GM12878 (cell line): Measurements from ENCODE around the gene SERPING1. TPM values are rescaled to one million over a fixed set of nuclear protein-coding genes. Genes with fewer than 3 reads are reported as not detected.

Experiments used
- ATAC-seq: fragments of 200-7000 bp; cut with Tn5 transposase; 3 replicates; pipeline ENCODE4 v1.9.1; 2020; ENCODE audit warnings: mild to moderate bottlenecking, moderate library complexity
- BruUV-seq: library from RNA; stranded (reverse); fragments of 400-500 nt; replicated peaks from 2 replicates; lab custom pipeline; 2021; lab: Mats Ljungman, UMichigan
- CTCF ChIA-PET: fragments of 300-600 bp; sonication (Branson Sonifier 250); formaldehyde crosslinking; extraction: SDS; loops from one replicate; lab custom pipeline; 2021; ENCODE audit warnings: inconsistent platforms; lab: Yijun Ruan, JAX
- POLR2A ChIA-PET: fragments of 350-600 bp; formaldehyde crosslinking; extraction: SDS; loops from one replicate; lab custom pipeline; 2021; ENCODE audit warnings: inconsistent platforms; lab: Charles Lee
- RAD21 ChIA-PET: fragments of 300-600 bp; sonication (Branson Sonifier 250); formaldehyde crosslinking; loops from one replicate; lab custom pipeline; 2023; ENCODE audit warnings: antibody characterized with exemption; ENCODE audit not compliant: unreplicated experiment; lab: Charles Lee
- SMC1A ChIA-PET: fragments of 300-600 bp; sonication (Branson Sonifier 250); formaldehyde crosslinking; loops from one replicate; lab custom pipeline; 2023; ENCODE audit not compliant: unreplicated experiment, uncharacterized antibody; lab: Charles Lee
- DNase-seq: peaks from one replicate; pipeline ENCODE4 v3.0.0-alpha.2; 2011; ENCODE audit warnings: low read depth, low spot score
- FAIRE-seq: peaks from 3 replicates; lab custom pipeline; 2011; peaks lifted over from hg19 to GRCh38; lab: Jason Lieb, UNC
- H2AFZ ChIP-seq: 2 replicates; pipeline ENCODE4 v1.6.0; 2011; ENCODE audit warnings: low read depth, low read length, control low read depth; ENCODE audit not compliant: control insufficient read depth
- H3K27ac ChIP-seq: 2 replicates; pipeline ENCODE4 v1.5.1; 2011; ENCODE audit warnings: control low read depth; ENCODE audit not compliant: control insufficient read depth, insufficient read depth
- H3K27me3 ChIP-seq, 2 experiments: replicated peaks in 1 of 2; 2 replicates each; pipeline versions ENCODE4 v1.6.0 to v1.6.1; 2011; ENCODE audit warnings: low read length in 1 of 2; ENCODE audit not compliant: control insufficient read depth in 2 of 2, insufficient read depth in 2 of 2
- H3K36me3 ChIP-seq, 2 experiments: 2 replicates each; pipeline ENCODE4 v1.5.1; 2011; ENCODE audit warnings: low read length in 1 of 2; ENCODE audit not compliant: control insufficient read depth in 2 of 2, insufficient read depth in 2 of 2
- H3K4me1 ChIP-seq: 2 replicates; pipeline ENCODE4 v1.6.1; 2011; ENCODE audit warnings: mild to moderate bottlenecking, low read length, moderate library complexity, mixed read lengths; ENCODE audit not compliant: control insufficient read depth, insufficient read depth
- H3K4me2 ChIP-seq: 2 replicates; pipeline ENCODE4 v1.6.0; 2011; ENCODE audit warnings: control low read depth; ENCODE audit not compliant: control insufficient read depth, insufficient read depth
- H3K4me3 ChIP-seq: fragments of 200-600 bp; sonication (generic); 2 replicates; pipeline ENCODE4 v1.5.1; 2016
- H3K79me2 ChIP-seq: 2 replicates; pipeline ENCODE4 v1.6.0; 2011; ENCODE audit warnings: low read length; ENCODE audit not compliant: control insufficient read depth, insufficient read depth
- H3K9ac ChIP-seq: 2 replicates; pipeline ENCODE4 v1.8.0; 2011; ENCODE audit warnings: low read length, control low read depth, mixed read lengths; ENCODE audit not compliant: control insufficient read depth, insufficient read depth
- H3K9me3 ChIP-seq: replicated peaks from 3 replicates; pipeline ENCODE4 v1.5.1; 2011; ENCODE audit warnings: mild to moderate bottlenecking, low read length; ENCODE audit not compliant: control insufficient read depth, insufficient read depth
- H4K20me1 ChIP-seq: 2 replicates; pipeline ENCODE4 v1.6.0; 2011; ENCODE audit not compliant: control insufficient read depth, insufficient read depth
- CBFB ChIP-seq: IDR thresholded peaks from 2 replicates; pipeline ENCODE4 v1.6.1; 2016; ENCODE audit warnings: antibody characterized with exemption, low read depth
- CHD2 ChIP-seq: IDR thresholded peaks from 2 replicates; pipeline ENCODE4 v1.6.1; 2011; ENCODE audit warnings: low read depth, low read length, improper control_type of control experiment, borderline replicate concordance
- CREM ChIP-seq: IDR thresholded peaks from 2 replicates; pipeline ENCODE4 v1.6.1; 2014; ENCODE audit warnings: antibody characterized with exemption, low read depth
- EGR1 ChIP-seq, 2 experiments: IDR thresholded peaks; 1 replicate in 1 of 2; 2 replicates in 1 of 2; pipeline ENCODE4 v1.6.1; 2011 to 2012; ENCODE audit warnings: low read depth in 2 of 2, low read length in 2 of 2, borderline replicate concordance in 1 of 2, mild to moderate bottlenecking in 1 of 2, moderate library complexity in 1 of 2
- ETV6 ChIP-seq, 2 experiments: fragments of 450-650 bp in 1 of 2; IDR thresholded peaks in 1 of 2; conservative IDR thresholded peaks in 1 of 2; 2 replicates each; pipeline ENCODE4 v1.6.1; 2014; ENCODE audit warnings: antibody characterized with exemption in 1 of 2, borderline replicate concordance in 1 of 2, low read depth in 1 of 2, mild to moderate bottlenecking in 1 of 2, moderate library complexity in 1 of 2
- LARP7 ChIP-seq: fragments of 450-650 bp; IDR thresholded peaks from 2 replicates; pipeline ENCODE4 v1.6.1; 2017; ENCODE audit warnings: mild to moderate bottlenecking
- MYB ChIP-seq: fragments of 150-350 bp; IDR thresholded peaks from 2 replicates; pipeline ENCODE4 v1.6.1; 2014; ENCODE audit warnings: mild to moderate bottlenecking, low read depth, low read length, borderline replicate concordance
- NBN ChIP-seq: fragments of 450-650 bp; IDR thresholded peaks from 2 replicates; pipeline ENCODE4 v1.6.1; 2016
- NR2F1 ChIP-seq: fragments of 450-650 bp; conservative IDR thresholded peaks from 2 replicates; pipeline ENCODE4 v1.6.1; 2017; ENCODE audit warnings: mild to moderate bottlenecking
- RCOR1 ChIP-seq: conservative IDR thresholded peaks from 2 replicates; pipeline ENCODE4 v1.6.1; 2012; ENCODE audit warnings: low read depth, low read length, improper control_type of control experiment
- RUNX3 ChIP-seq: IDR thresholded peaks from 2 replicates; pipeline ENCODE4 v1.6.1; 2012; ENCODE audit warnings: low read length, inconsistent platforms
- TAF1 ChIP-seq: IDR thresholded peaks from 2 replicates; pipeline ENCODE4 v1.6.1; 2011; ENCODE audit warnings: mild to moderate bottlenecking, low read depth, low read length, borderline replicate concordance
- TCF12 ChIP-seq: IDR thresholded peaks from 2 replicates; pipeline ENCODE4 v1.6.1; 2011; ENCODE audit warnings: low read depth, mild to moderate bottlenecking, low read length
- TCF7 ChIP-seq: IDR thresholded peaks from 2 replicates; pipeline ENCODE4 v1.6.1; 2014; ENCODE audit warnings: antibody characterized with exemption, borderline replicate concordance
- YY1 ChIP-seq: IDR thresholded peaks from 2 replicates; pipeline ENCODE4 v1.6.1; 2011; ENCODE audit warnings: low read depth, mild to moderate bottlenecking, low read length
- ZBED1 ChIP-seq: IDR thresholded peaks from 2 replicates; pipeline ENCODE4 v1.6.1; 2016; ENCODE audit warnings: borderline replicate concordance
- ZZZ3 ChIP-seq: IDR thresholded peaks from 2 replicates; pipeline ENCODE4 v1.6.1; 2011; ENCODE audit warnings: low read depth; ENCODE audit not compliant: control insufficient read depth, insufficient read length
- WGBS: methylation state at CpG from one replicate; pipeline ENCODE4 v1.1.6; 2016; ENCODE audit warnings: low lambda C conversion rate; ENCODE audit not compliant: insufficient replicate concordance, insufficient coverage; ENCODE audit errors: missing lambda C conversion rate; 5-methylcytosine and 5-hydroxymethylcytosine counted together
- in situ Hi-C: fragments of 300-500 bp; cut with MboI; formaldehyde crosslinking; loops from 9 replicates; pipeline ENCODE4 v1.14.3; 2018; ENCODE audit warnings: mixed read lengths
- intact Hi-C: fragments of 100-400 bp; cut with micrococcal nuclease; formaldehyde crosslinking; loops from one replicate; pipeline ENCODE4 v1.14.2; 2022; ENCODE audit not compliant: unreplicated experiment
- polyA plus RNA-seq, 11 experiments: library from polyadenylated mRNA; depleted of rRNA in 4 of 11; unstranded in 6 of 11; stranded (reverse) in 5 of 11; fragments of >200 nt; fragmentation: Nextera tagmentation in 4 of 11; fragmentation: Illumina TruSeq in 1 of 11; extraction: Ambion mirVana in 4 of 11; extraction: Trizol in 1 of 11; gene quantifications; 1 replicate in 1 of 11; 2 replicates in 10 of 11; pipeline versions ENCODE4 v1.2.1 to v1.2.3, GENCODE V29; 2011 to 2016; ENCODE audit warnings: inconsistent platforms in 2 of 11, missing spikeins in 2 of 11, low read depth in 1 of 11
- total RNA-seq, 4 experiments: library from RNA; depleted of rRNA in 3 of 4; stranded (reverse); fragments of >200 nt in 3 of 4; fragmentation: Illumina TruSeq in 1 of 4; extraction: Trizol in 1 of 4; gene quantifications; 2 replicates each; pipeline versions ENCODE4 v1.2.1 to v1.2.3, GENCODE V29; 2013 to 2021
- TF ChIP-seq, protein P1 (sequence below): IDR thresholded peaks from 2 replicates; pipeline ENCODE4 v1.6.1; 2011; ENCODE audit warnings: low read depth, low read length, improper control_type of control experiment, borderline replicate concordance
- TF ChIP-seq, protein P2 (sequence below): IDR thresholded peaks from 2 replicates; pipeline ENCODE4 v1.6.1; 2011; ENCODE audit warnings: borderline replicate concordance, low read depth, mild to moderate bottlenecking, moderate library complexity, low read length; ENCODE audit not compliant: insufficient read depth, poor library complexity, severe bottlenecking
- TF ChIP-seq, protein P3 (sequence below): IDR thresholded peaks from 2 replicates; pipeline ENCODE4 v1.6.1; 2011; ENCODE audit warnings: low read depth, mild to moderate bottlenecking, low read length, moderate library complexity, borderline replicate concordance; ENCODE audit errors: extremely low read depth
- TF ChIP-seq, protein P4 (sequence below): IDR thresholded peaks from 2 replicates; pipeline ENCODE4 v1.6.1; 2012; ENCODE audit warnings: low read depth, low read length, improper control_type of control experiment

Gene SERPING1
- total and polyA plus RNA-seq, 10 of the 15 experiments (the other 5 are each of a cell fraction or from before 2014, with no cell fraction given): 0.24 to 1.4 TPM; not detected in 8

DNA sequence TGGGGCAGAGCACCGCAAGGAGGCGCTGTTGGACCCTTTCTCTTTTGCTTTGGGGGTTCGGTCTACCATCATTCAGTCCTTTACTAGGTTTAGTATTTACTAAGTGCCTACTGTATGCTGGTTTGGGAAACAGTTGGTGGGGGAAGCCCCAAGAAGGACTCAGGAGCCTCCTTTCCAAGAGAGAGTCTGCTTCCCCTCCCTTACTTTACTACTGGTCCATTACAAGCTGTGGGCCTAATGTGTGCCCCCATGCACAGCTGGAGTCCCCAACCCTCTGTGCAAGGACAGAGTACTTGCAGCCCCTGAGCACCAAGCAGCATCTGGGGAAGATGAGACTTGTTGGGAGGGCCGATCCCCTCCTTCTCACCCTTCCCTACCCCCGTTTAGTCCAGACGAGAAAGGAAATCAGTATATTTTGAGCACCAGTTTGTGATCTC lies 29.1 kb upstream of the SERPING1 start:
- in situ Hi-C loops: loop anchor here (5.0 kb wide), 2 partner anchors 74 to 234 kb away; no protein-coding TSS in a partner anchor
- BruUV-seq: no TSS peak
- ATAC-seq (peak; percentile 20), FAIRE-seq (no peak), DNase-seq (peak; percentile 51)
- RAD21 ChIA-PET: interaction anchor here (0.7 to 3.2 kb wide), 12 partner anchors 21 to 233 kb away, joined by 3 to 83 read pairs (median 4); no protein-coding TSS in a partner anchor
- SMC1A ChIA-PET: interaction anchor here (0.7 to 2.6 kb wide), 13 partner anchors 21 to 232 kb away, joined by 3 to 32 read pairs (median 4); partner anchors contain the start of gene TIMM10
- POLR2A ChIA-PET: interaction anchor here (0.5 to 1.0 kb wide), 3 partner anchors 73 to 180 kb away, joined by 3 to 7 read pairs (median 6); no protein-coding TSS in a partner anchor
- peak overlapping the region; percentile 100 for H3K4me3 ChIP-seq
- H2AFZ ChIP-seq: peak overlapping the region; percentile 85
- H3K4me2 ChIP-seq: peak overlapping the region; percentile 78
- peaks cover 37% of the 10 kb centered on the region for H3K79me2 ChIP-seq
- H3K27me3 ChIP-seq: no peaks in the 10 kb centered on the region
- peak overlapping the region; percentile 6; the same call in 1 of the 2 replicates for H3K9ac ChIP-seq
- peaks cover 4% of the 10 kb centered on the region for H3K4me1 ChIP-seq
- 0% methylated on average over 3 of the region's 6 CpGs for WGBS
- intact Hi-C loops: loop anchor here (1.0 to 10.0 kb wide), 3 partner anchors 73 to 216 kb away; partner anchors contain the start of genes MED19 and TMX2
- CTCF ChIA-PET: interaction anchor here (0.6 to 9.2 kb wide), 39 partner anchors 9 to 1290 kb away, joined by 3 to 319 read pairs (median 4); partner anchors contain the start of genes MED19, SSRP1, TIMM10 and TMX2
- H3K27ac ChIP-seq: peak overlapping the region; percentile 30; the same call in 1 of the 2 replicates
- H4K20me1 ChIP-seq: no peaks in the 10 kb centered on the region
- H3K36me3 ChIP-seq: peaks cover 0 to 3% of the 10 kb centered on the region in 2 experiments; a peak in 1 of 4 replicates
- no peaks in the 10 kb centered on the region for H3K9me3 ChIP-seq
- peak; percentile 80; the same call in 1 of the 2 replicates for TF ChIP-seq YY1
- TF ChIP-seq RUNX3: peak; percentile 55; the same call in 1 of the 2 replicates
- TF ChIP-seq CHD2: no peak
- TF ChIP-seq TCF7: no peak
- TF ChIP-seq LARP7: peak; percentile 3; the same call in 1 of the 2 replicates
- no peak for TF ChIP-seq ZZZ3
- no peak for TF ChIP-seq TAF1
- TF ChIP-seq, protein P1, sequence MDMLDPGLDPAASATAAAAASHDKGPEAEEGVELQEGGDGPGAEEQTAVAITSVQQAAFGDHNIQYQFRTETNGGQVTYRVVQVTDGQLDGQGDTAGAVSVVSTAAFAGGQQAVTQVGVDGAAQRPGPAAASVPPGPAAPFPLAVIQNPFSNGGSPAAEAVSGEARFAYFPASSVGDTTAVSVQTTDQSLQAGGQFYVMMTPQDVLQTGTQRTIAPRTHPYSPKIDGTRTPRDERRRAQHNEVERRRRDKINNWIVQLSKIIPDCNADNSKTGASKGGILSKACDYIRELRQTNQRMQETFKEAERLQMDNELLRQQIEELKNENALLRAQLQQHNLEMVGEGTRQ: no peak
- TF ChIP-seq, protein P2, sequence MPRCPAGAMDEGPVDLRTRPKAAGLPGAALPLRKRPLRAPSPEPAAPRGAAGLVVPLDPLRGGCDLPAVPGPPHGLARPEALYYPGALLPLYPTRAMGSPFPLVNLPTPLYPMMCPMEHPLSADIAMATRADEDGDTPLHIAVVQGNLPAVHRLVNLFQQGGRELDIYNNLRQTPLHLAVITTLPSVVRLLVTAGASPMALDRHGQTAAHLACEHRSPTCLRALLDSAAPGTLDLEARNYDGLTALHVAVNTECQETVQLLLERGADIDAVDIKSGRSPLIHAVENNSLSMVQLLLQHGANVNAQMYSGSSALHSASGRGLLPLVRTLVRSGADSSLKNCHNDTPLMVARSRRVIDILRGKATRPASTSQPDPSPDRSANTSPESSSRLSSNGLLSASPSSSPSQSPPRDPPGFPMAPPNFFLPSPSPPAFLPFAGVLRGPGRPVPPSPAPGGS: no peak
- no peak for TF ChIP-seq NBN
- TF ChIP-seq ETV6 (conservative IDR thresholded peaks at IDR 0.05 in 1 of 2, IDR thresholded peaks at IDR 0.05 in 1 of 2; ENCODE audit: borderline replicate concordance in 1 of 2, low read depth in 1 of 2): no peak
- TF ChIP-seq ZBED1: no peak
- no peak; a peak in 1 of 3 replicates for TF ChIP-seq EGR1 (IDR thresholded peaks at IDR 0.05; ENCODE audit: borderline replicate concordance in 1 of 2, low read depth in 2 of 2, low read length in 2 of 2)
- TF ChIP-seq, protein P3, sequence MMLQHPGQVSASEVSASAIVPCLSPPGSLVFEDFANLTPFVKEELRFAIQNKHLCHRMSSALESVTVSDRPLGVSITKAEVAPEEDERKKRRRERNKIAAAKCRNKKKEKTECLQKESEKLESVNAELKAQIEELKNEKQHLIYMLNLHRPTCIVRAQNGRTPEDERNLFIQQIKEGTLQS: no peak
- no peak for TF ChIP-seq CBFB
- TF ChIP-seq RCOR1: 0 out of 2 replicates have a peak, but pooled peaks have one; percentile 12
- TF ChIP-seq CREM: peak; percentile 63
- no peak for TF ChIP-seq NR2F1
- no peak for TF ChIP-seq MYB
- TF ChIP-seq TCF12: no peak
- TF ChIP-seq, protein P4, sequence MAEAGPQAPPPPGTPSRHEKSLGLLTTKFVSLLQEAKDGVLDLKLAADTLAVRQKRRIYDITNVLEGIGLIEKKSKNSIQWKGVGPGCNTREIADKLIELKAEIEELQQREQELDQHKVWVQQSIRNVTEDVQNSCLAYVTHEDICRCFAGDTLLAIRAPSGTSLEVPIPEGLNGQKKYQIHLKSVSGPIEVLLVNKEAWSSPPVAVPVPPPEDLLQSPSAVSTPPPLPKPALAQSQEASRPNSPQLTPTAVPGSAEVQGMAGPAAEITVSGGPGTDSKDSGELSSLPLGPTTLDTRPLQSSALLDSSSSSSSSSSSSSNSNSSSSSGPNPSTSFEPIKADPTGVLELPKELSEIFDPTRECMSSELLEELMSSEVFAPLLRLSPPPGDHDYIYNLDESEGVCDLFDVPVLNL: no peak
